HEK293 (cell line): ENCODE results near the gene CCDC88C.

ENCODE experiments used
- CTCF ChIA-PET: fragments of 350-600 bp; formaldehyde crosslinking; extraction: SDS; loops from one replicate; lab custom pipeline; 2021; ENCODE audit warnings: antibody characterized with exemption; lab: Yijun Ruan, JAX
- POLR2A ChIA-PET: fragments of 300-600 bp; formaldehyde crosslinking; extraction: SDS; loops from one replicate; lab custom pipeline; 2020; ENCODE audit warnings: antibody characterized with exemption, inconsistent platforms; lab: Yijun Ruan, JAX
- H3K27ac ChIP-seq: fragments of 200-500 bp; sonication (Bioruptor generic); 2 replicates; pipeline ENCODE4 v1.5.1; 2014; ENCODE audit warnings: low read depth, low read length, control low read depth, inconsistent platforms; ENCODE audit errors: extremely low read depth
- H3K36me3 ChIP-seq, 2 experiments: fragments of 200-500 bp in 1 of 2; sonication (Bioruptor generic) in 1 of 2; 1 replicate in 1 of 2; 2 replicates in 1 of 2; pipeline ENCODE4 v1.5.1; 2014 to 2017; ENCODE audit warnings: inconsistent platforms in 2 of 2, low read length in 2 of 2; ENCODE audit not compliant: control insufficient read depth in 2 of 2, insufficient read depth in 1 of 2
- H3K4me1 ChIP-seq: fragments of 200-500 bp; sonication (Bioruptor generic); 2 replicates; pipeline ENCODE4 v1.5.1; 2014; ENCODE audit warnings: mild to moderate bottlenecking, low read length, inconsistent platforms; ENCODE audit not compliant: control insufficient read depth, insufficient read depth
- H3K4me3 ChIP-seq: 2 replicates; pipeline ENCODE4 v1.5.1; 2011; ENCODE audit warnings: low read depth, mild to moderate bottlenecking, control low read depth, low read length, moderate library complexity
- H3K9me3 ChIP-seq: fragments of 200-500 bp; sonication (Bioruptor generic); 2 replicates; pipeline ENCODE4 v1.5.1; 2014; ENCODE audit warnings: low read depth, low read length, inconsistent platforms; ENCODE audit not compliant: control insufficient read depth, insufficient read depth
- GLIS1 ChIP-seq: fragments of 450-650 bp; formaldehyde crosslinking; IDR thresholded peaks from 2 replicates; pipeline ENCODE4 v1.5.1; 2016; ENCODE audit warnings: missing biosample characterization, missing genetic modification characterization
- GLIS2 ChIP-seq: fragments of 450-650 bp; formaldehyde crosslinking; IDR thresholded peaks from 2 replicates; pipeline ENCODE4 v1.5.1; 2016; ENCODE audit warnings: missing biosample characterization, missing genetic modification characterization
- IKZF3 ChIP-seq: fragments of 450-650 bp; IDR thresholded peaks from 2 replicates; pipeline ENCODE4 v1.5.0; 2018; ENCODE audit warnings: missing biosample characterization, mild to moderate bottlenecking, missing genetic modification characterization, moderate library complexity
- KLF10 ChIP-seq: fragments of 450-650 bp; IDR thresholded peaks from 2 replicates; pipeline ENCODE4 v1.5.1; 2018; ENCODE audit warnings: missing biosample characterization, mild to moderate bottlenecking, missing genetic modification characterization
- KLF8 ChIP-seq: fragments of 450-650 bp; formaldehyde crosslinking; IDR thresholded peaks from 2 replicates; pipeline ENCODE4 v1.5.1; 2016; ENCODE audit warnings: missing biosample characterization, missing genetic modification characterization
- KLF9 ChIP-seq: fragments of 450-650 bp; formaldehyde crosslinking; IDR thresholded peaks from 2 replicates; pipeline ENCODE4 v1.5.1; 2016; ENCODE audit warnings: missing biosample characterization, missing genetic modification characterization, low read depth
- PRDM1 ChIP-seq: fragments of 450-650 bp; formaldehyde crosslinking; IDR thresholded peaks from 2 replicates; pipeline ENCODE4; 2016; ENCODE audit warnings: missing biosample characterization, missing genetic modification characterization
- REPIN1 ChIP-seq: fragments of 450-650 bp; formaldehyde crosslinking; IDR thresholded peaks from 2 replicates; pipeline ENCODE4 v1.5.1; 2017; ENCODE audit warnings: missing biosample characterization, missing genetic modification characterization, low read depth
- SCRT1 ChIP-seq: fragments of 450-650 bp; formaldehyde crosslinking; IDR thresholded peaks from 2 replicates; pipeline ENCODE4 v1.5.1; 2016; ENCODE audit warnings: missing biosample characterization, missing genetic modification characterization, borderline replicate concordance
- SETDB1 ChIP-seq: IDR thresholded peaks from one replicate; pipeline ENCODE4 v1.6.1; 2017; ENCODE audit warnings: mild to moderate bottlenecking, low read length, moderate library complexity, mixed read lengths; ENCODE audit not compliant: insufficient read length
- TRIM28 ChIP-seq: IDR thresholded peaks from 2 replicates; pipeline ENCODE4 v1.6.1; 2011; ENCODE audit warnings: low read length, control low read depth, borderline replicate concordance
- ZNF121 ChIP-seq: fragments of 450-650 bp; formaldehyde crosslinking; IDR thresholded peaks from 2 replicates; pipeline ENCODE4 v1.5.1; 2016; ENCODE audit warnings: missing biosample characterization, missing genetic modification characterization
- ZNF211 ChIP-seq: fragments of 450-650 bp; formaldehyde crosslinking; IDR thresholded peaks from 2 replicates; pipeline ENCODE4 v1.5.1; 2016; ENCODE audit warnings: low read depth, missing biosample characterization, missing genetic modification characterization
- ZNF214 ChIP-seq: fragments of 450-650 bp; formaldehyde crosslinking; IDR thresholded peaks from 2 replicates; pipeline ENCODE4 v1.5.1; 2017; ENCODE audit warnings: missing biosample characterization, mild to moderate bottlenecking, missing genetic modification characterization, borderline replicate concordance
- ZNF223 ChIP-seq: fragments of 450-650 bp; formaldehyde crosslinking; IDR thresholded peaks from 2 replicates; pipeline ENCODE4 v1.5.1; 2016; ENCODE audit warnings: missing biosample characterization, missing genetic modification characterization
- ZNF302 ChIP-seq: fragments of 450-650 bp; formaldehyde crosslinking; IDR thresholded peaks from 2 replicates; pipeline ENCODE4 v1.5.1; 2016; ENCODE audit warnings: missing biosample characterization, missing genetic modification characterization, low read depth
- ZNF423 ChIP-seq: fragments of 450-650 bp; formaldehyde crosslinking; IDR thresholded peaks from 2 replicates; pipeline ENCODE4 v1.5.1; 2016; ENCODE audit warnings: missing biosample characterization, missing genetic modification characterization
- ZNF48 ChIP-seq: fragments of 450-650 bp; formaldehyde crosslinking; IDR thresholded peaks from 2 replicates; pipeline ENCODE4 v1.5.1; 2016; ENCODE audit warnings: missing biosample characterization, missing genetic modification characterization
- ZNF514 ChIP-seq: fragments of 450-650 bp; formaldehyde crosslinking; IDR thresholded peaks from 2 replicates; pipeline ENCODE4 v1.5.1; 2016; ENCODE audit warnings: missing biosample characterization, missing genetic modification characterization
- ZNF529 ChIP-seq: fragments of 450-650 bp; formaldehyde crosslinking; IDR thresholded peaks from 2 replicates; pipeline ENCODE4 v1.5.1; 2017; ENCODE audit warnings: missing genetic modification characterization, missing biosample characterization; ENCODE audit not compliant: insufficient replicate concordance
- ZNF571 ChIP-seq: fragments of 450-650 bp; formaldehyde crosslinking; IDR thresholded peaks from 2 replicates; pipeline ENCODE4 v1.5.0; 2017; ENCODE audit warnings: missing biosample characterization, missing genetic modification characterization
- ZNF701 ChIP-seq: fragments of 450-650 bp; formaldehyde crosslinking; IDR thresholded peaks from 2 replicates; pipeline ENCODE4 v1.5.1; 2016; ENCODE audit warnings: missing biosample characterization, missing genetic modification characterization
- ZNF747 ChIP-seq: fragments of 450-650 bp; formaldehyde crosslinking; IDR thresholded peaks from 2 replicates; pipeline ENCODE4 v1.5.1; 2016; ENCODE audit warnings: missing biosample characterization, missing genetic modification characterization
- ZNF792 ChIP-seq: fragments of 450-650 bp; formaldehyde crosslinking; IDR thresholded peaks from 2 replicates; pipeline ENCODE4 v1.5.1; 2016; ENCODE audit warnings: missing biosample characterization, missing genetic modification characterization
- TF ChIP-seq, protein P1 (sequence below): fragments of 450-650 bp; formaldehyde crosslinking; IDR thresholded peaks from 2 replicates; pipeline ENCODE4 v1.5.1; 2016; ENCODE audit warnings: missing biosample characterization, missing genetic modification characterization
- TF ChIP-seq, protein P2 (sequence below): fragments of 450-650 bp; formaldehyde crosslinking; IDR thresholded peaks from 2 replicates; pipeline ENCODE4 v1.5.1; 2016; ENCODE audit warnings: missing biosample characterization, missing genetic modification characterization

Gene CCDC88C

DNA sequence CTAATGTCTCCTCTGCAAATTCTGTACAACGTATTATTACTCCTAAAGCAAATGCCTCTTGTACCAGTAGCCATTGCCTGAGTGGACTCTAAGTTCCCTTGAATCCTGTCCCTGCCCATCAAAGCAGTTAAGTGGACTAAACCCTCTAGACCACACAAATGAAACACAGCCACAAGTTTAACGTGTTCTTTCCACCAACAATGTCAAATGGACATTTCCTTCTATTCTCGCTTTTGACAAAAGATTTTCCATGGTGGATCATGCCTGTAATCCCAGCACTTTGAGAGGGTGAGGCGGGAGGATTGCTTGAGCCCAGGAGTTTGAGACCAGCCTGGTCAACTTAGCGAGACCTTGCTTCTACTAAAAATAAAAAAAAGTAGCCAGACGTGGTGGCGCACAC is 15.9 kb downstream of the CCDC88C start:
- Histone ChIP-seq H3K36me3 (peaks cover 0 to 4% of the 10 kb centered on the region in 2 experiments; a peak in 1 of 3 replicates), H3K27ac (no peak overlapping the region), H3K9me3 (no peaks in the 10 kb centered on the region), H3K4me3 (no peak overlapping the region), H3K4me1 (peaks cover 16% of the 10 kb centered on the region)
- ChIA-PET CTCF (interaction anchor here (0.6 kb wide), 1 partner anchor 229 kb away, joined by 3 read pairs; no protein-coding TSS in a partner anchor), POLR2A (no interaction called here)
- TF ChIP-seq ZNF214 (no peak), ZNF302 (tag by site-specific recombination) (no peak), ZNF48 (tag by site-specific recombination) (no peak), ZNF211 (tag by site-specific recombination) (no peak), KLF9 (tag by site-specific recombination) (no peak), ZNF529 (tag by site-specific recombination) (no peak), KLF10 (tag by site-specific recombination) (no peak), GLIS1 (tag by site-specific recombination) (no peak), SCRT1 (no peak), ZNF223 (tag by site-specific recombination) (no peak), ZNF423 (tag by site-specific recombination) (no peak), ZNF121 (no peak), KLF8 (tag by site-specific recombination) (no peak), TRIM28 (no peak), ZNF701 (tag by site-specific recombination) (no peak), SETDB1 (no peak), ZNF747 (no peak)
- TF ChIP-seq, protein P1, sequence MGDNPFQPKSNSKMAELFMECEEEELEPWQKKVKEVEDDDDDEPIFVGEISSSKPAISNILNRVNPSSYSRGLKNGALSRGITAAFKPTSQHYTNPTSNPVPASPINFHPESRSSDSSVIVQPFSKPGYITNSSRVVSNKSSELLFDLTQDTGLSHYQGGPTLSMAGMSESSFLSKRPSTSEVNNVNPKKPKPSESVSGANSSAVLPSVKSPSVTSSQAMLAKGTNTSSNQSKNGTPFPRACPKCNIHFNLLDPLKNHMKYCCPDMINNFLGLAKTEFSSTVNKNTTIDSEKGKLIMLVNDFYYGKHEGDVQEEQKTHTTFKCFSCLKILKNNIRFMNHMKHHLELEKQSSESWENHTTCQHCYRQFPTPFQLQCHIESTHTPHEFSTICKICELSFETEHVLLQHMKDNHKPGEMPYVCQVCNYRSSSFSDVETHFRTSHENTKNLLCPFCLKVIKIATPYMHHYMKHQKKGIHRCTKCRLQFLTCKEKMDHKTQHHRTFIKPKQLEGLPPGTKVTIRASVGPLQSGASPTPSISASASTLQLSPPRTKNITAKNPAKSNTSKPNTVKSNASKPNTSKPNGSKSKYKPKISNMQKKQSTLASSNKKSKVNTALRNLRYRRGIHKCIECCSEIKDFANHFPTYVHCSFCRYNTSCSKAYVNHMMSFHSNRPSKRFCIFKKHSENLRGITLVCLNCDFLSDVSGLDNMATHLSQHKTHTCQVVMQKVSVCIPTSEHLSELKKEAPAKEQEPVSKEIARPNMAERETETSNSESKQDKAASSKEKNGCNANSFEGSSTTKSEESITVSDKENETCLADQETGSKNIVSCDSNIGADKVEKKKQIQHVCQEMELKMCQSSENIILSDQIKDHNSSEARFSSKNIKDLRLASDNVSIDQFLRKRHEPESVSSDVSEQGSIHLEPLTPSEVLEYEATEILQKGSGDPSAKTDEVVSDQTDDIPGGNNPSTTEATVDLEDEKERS: no peak
- TF ChIP-seq, protein P2, sequence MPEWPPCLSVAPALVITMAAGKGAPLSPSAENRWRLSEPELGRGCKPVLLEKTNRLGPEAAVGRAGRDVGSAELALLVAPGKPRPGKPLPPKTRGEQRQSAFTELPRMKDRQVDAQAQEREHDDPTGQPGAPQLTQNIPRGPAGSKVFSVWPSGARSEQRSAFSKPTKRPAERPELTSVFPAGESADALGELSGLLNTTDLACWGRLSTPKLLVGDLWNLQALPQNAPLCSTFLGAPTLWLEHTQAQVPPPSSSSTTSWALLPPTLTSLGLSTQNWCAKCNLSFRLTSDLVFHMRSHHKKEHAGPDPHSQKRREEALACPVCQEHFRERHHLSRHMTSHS: no peak

DNA sequence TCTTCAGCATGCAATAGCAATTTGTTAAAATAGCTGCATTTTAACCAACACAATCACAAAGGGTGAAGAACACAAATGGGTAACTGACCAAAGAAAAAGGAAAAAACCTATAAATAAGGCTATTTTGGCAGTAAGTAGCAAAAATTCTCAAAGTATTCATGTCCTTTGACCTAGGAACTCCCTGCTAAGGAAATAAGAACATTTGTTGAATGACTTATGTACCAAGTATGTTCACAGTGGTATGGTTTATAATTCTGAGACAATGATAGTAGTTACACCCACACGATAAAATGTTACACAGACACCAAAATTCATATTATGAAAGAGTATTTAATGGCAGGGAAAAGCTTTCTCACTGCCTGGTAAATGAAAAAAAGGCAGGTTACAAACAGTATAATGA is 16.9 kb downstream of the CCDC88C start:
- Histone ChIP-seq H3K4me1 (peaks cover 16% of the 10 kb centered on the region), H3K27ac (no peak overlapping the region), H3K36me3 (peaks cover 0 to under 1% of the 10 kb centered on the region in 2 experiments; a peak in 1 of 3 replicates), H3K9me3 (no peaks in the 10 kb centered on the region), H3K4me3 (no peak overlapping the region)
- ChIA-PET CTCF (interaction anchor here (0.9 kb wide), 1 partner anchor 77 kb away, joined by 3 read pairs; no protein-coding TSS in a partner anchor), POLR2A (no interaction called here)
- TF ChIP-seq IKZF3 (tag by site-specific recombination) (no peak), GLIS2 (tag by site-specific recombination) (no peak), ZNF792 (tag by site-specific recombination) (no peak), ZNF514 (tag by site-specific recombination) (no peak), ZNF701 (tag by site-specific recombination) (no peak), ZNF571 (tag by site-specific recombination) (no peak), PRDM1 (tag by site-specific recombination) (no peak), REPIN1 (tag by site-specific recombination) (no peak)
